WTC11 (cell line): ENCODE measurements around the gene SLC1A7. TPM values are rescaled to one million over a fixed set of nuclear protein-coding genes. Genes with fewer than 3 reads are reported as not detected.

Experiments used
- ATAC-seq: fragments of 200-7000 bp; cut with Tn5 transposase; 2 replicates; pipeline ENCODE4 v1.10.0; 2021; ENCODE audit warnings: mild to moderate bottlenecking, moderate library complexity
- CTCF ChIA-PET: fragments of 300-600 bp; sonication (Branson Sonifier 250); formaldehyde crosslinking; loops from one replicate; lab custom pipeline; 2021; ENCODE audit warnings: antibody characterized with exemption; lab: Charles Lee
- POLR2A ChIA-PET: fragments of 350-600 bp; sonication (Branson Sonifier 250); formaldehyde crosslinking; loops from one replicate; lab custom pipeline; 2021; ENCODE audit warnings: antibody characterized with exemption; lab: Charles Lee
- DNase-seq: peaks from one replicate; pipeline ENCODE4 v3.0.0; 2021; ENCODE audit warnings: low spot score
- H3K27ac Mint-ChIP-seq: 2 replicates; pipeline ENCODE4 v1.8.0; 2021; ENCODE audit warnings: mixed read lengths
- H3K27me3 Mint-ChIP-seq: 2 replicates; pipeline ENCODE4 v1.8.0; 2021; ENCODE audit warnings: low read depth, mild to moderate bottlenecking, moderate library complexity, mixed read lengths
- H3K36me3 Mint-ChIP-seq: 2 replicates; pipeline ENCODE4 v1.8.0; 2021; ENCODE audit warnings: mixed read lengths
- H3K4me1 Mint-ChIP-seq: 2 replicates; pipeline ENCODE4 v1.8.0; 2022; ENCODE audit warnings: mixed read lengths
- H3K4me3 Mint-ChIP-seq: 2 replicates; pipeline ENCODE4 v1.8.0; 2021; ENCODE audit warnings: mild to moderate bottlenecking, moderate library complexity, mixed read lengths
- H3K9me3 Mint-ChIP-seq: 2 replicates; pipeline ENCODE4 v1.8.0; 2021; ENCODE audit warnings: mixed read lengths
- ATF1 ChIP-seq: sonication (generic); formaldehyde crosslinking; IDR thresholded peaks from 2 replicates; pipeline ENCODE4 v1.8.1; 2023; ENCODE audit warnings: mild to moderate bottlenecking, moderate library complexity, missing genetic modification reagents
- ATF2 ChIP-seq: sonication (generic); formaldehyde crosslinking; IDR thresholded peaks from 2 replicates; pipeline ENCODE4 v1.8.1; 2022; ENCODE audit warnings: low read depth, missing genetic modification reagents, borderline replicate concordance
- ATF3 ChIP-seq: sonication (generic); formaldehyde crosslinking; conservative IDR thresholded peaks from 2 replicates; pipeline ENCODE4 v1.8.1; 2022; ENCODE audit warnings: mild to moderate bottlenecking, missing genetic modification reagents
- E2F1 ChIP-seq: sonication (generic); formaldehyde crosslinking; IDR thresholded peaks from 2 replicates; pipeline ENCODE4 v1.8.0; 2022; ENCODE audit warnings: mild to moderate bottlenecking, missing genetic modification reagents
- GABPB1 ChIP-seq: sonication (generic); formaldehyde crosslinking; IDR thresholded peaks from 2 replicates; pipeline ENCODE4 v1.8.1; 2023; ENCODE audit warnings: mild to moderate bottlenecking, missing genetic modification reagents
- GRHL2 ChIP-seq: fragments of 250-450 bp; sonication (Bioruptor Pico); IDR thresholded peaks from 2 replicates; pipeline ENCODE4 v1.8.0; 2022; ENCODE audit warnings: mild to moderate bottlenecking, moderate library complexity; ENCODE audit not compliant: insufficient replicate concordance, severe bottlenecking
- KAT7 ChIP-seq: sonication (generic); formaldehyde crosslinking; IDR thresholded peaks from 2 replicates; pipeline ENCODE4 v1.8.1; 2023; ENCODE audit warnings: missing genetic modification reagents, mild to moderate bottlenecking, borderline replicate concordance
- NFYB ChIP-seq: sonication (generic); formaldehyde crosslinking; conservative IDR thresholded peaks from 2 replicates; pipeline ENCODE4 v1.8.0; 2022; ENCODE audit warnings: low read depth, missing genetic modification reagents
- NR2C2 ChIP-seq: sonication (generic); formaldehyde crosslinking; IDR thresholded peaks from 2 replicates; pipeline ENCODE4 v1.8.0; 2022; ENCODE audit warnings: mild to moderate bottlenecking, missing genetic modification reagents
- PREB ChIP-seq: sonication (generic); formaldehyde crosslinking; IDR thresholded peaks from 2 replicates; pipeline ENCODE4 v1.8.1; 2022; ENCODE audit warnings: mild to moderate bottlenecking, missing genetic modification reagents, moderate library complexity, borderline replicate concordance
- SOX15 ChIP-seq: fragments of 250-450 bp; sonication (Bioruptor Pico); IDR thresholded peaks from 2 replicates; pipeline ENCODE4 v1.9.0; 2021; ENCODE audit warnings: mild to moderate bottlenecking
- TEAD1 ChIP-seq: sonication (generic); formaldehyde crosslinking; IDR thresholded peaks from 2 replicates; pipeline ENCODE4 v1.8.0; 2022; ENCODE audit warnings: mild to moderate bottlenecking, missing genetic modification reagents
- ZNF512 ChIP-seq: sonication (generic); formaldehyde crosslinking; IDR thresholded peaks from 2 replicates; pipeline ENCODE4 v1.8.1; 2022; ENCODE audit warnings: missing genetic modification reagents, borderline replicate concordance
- ZNF532 ChIP-seq: fragments of 250-450 bp; sonication (Bioruptor Pico); IDR thresholded peaks from 2 replicates; pipeline ENCODE4 v1.9.0; 2021; ENCODE audit warnings: mild to moderate bottlenecking, borderline replicate concordance
- total RNA-seq: library from RNA; stranded (reverse); gene quantifications from 3 replicates; pipeline ENCODE4 v1.2.3, GENCODE V29; 2021

The SLC1A7 gene
- total RNA-seq, 1 experiment from 2014 or later = not detected

- CTCF ChIA-PET = no interaction called here
- ATAC-seq = no peak
- Mint-ChIP-seq H3K4me3 (no peak overlapping the region), H3K9me3 (peaks cover 19% of the 10 kb centered on the region), H3K27ac (no peak overlapping the region), H3K27me3 (peaks cover 2% of the 10 kb centered on the region; the same call in 1 of the 2 replicates), H3K36me3 (peaks cover 15% of the 10 kb centered on the region), H3K4me1 (0 out of 2 replicates have a peak, but pooled peaks cover 7% of the 10 kb centered on the region)
- DNase-seq = no peak
- no peak for TF ChIP-seq GRHL2 (CRISPR knock-in tag)
- TF ChIP-seq KAT7 = no peak
- no peak for TF ChIP-seq ATF1 (CRISPR knock-in tag)
- no peak for TF ChIP-seq NR2C2 (CRISPR knock-in tag)
- no peak for TF ChIP-seq ATF2
- TF ChIP-seq NFYB (CRISPR knock-in tag) = no peak
- no peak for TF ChIP-seq ATF3
- no peak for TF ChIP-seq GABPB1 (CRISPR knock-in tag)
- no peak for TF ChIP-seq E2F1
- no peak for TF ChIP-seq SOX15
- no peak for TF ChIP-seq TEAD1 (CRISPR knock-in tag)
- TF ChIP-seq ZNF512 = no peak
- POLR2A ChIA-PET = no interaction called here
These were observed 6.7 kb downstream of the SLC1A7 start for GRCh38 chr1:53135735-53136114.

GRCh38 chr1:53134961-53135734, 7.3 kb downstream of the SLC1A7 start:
- POLR2A ChIA-PET = no interaction called here
- no peak overlapping the region for H3K27ac Mint-ChIP-seq
- DNase-seq = no peak

More at GRCh38 chr1:53134961-53135734, 7.3 kb downstream of the SLC1A7 start:
- H3K36me3 Mint-ChIP-seq = peaks cover 15% of the 10 kb centered on the region
- H3K27me3 Mint-ChIP-seq = peaks cover 2% of the 10 kb centered on the region; the same call in 1 of the 2 replicates
- no peak for ATAC-seq
- 0 out of 2 replicates have a peak, but pooled peaks cover 6% of the 10 kb centered on the region for H3K4me1 Mint-ChIP-seq
- TF ChIP-seq ZNF532 (CRISPR knock-in tag) = no peak
- TF ChIP-seq PREB (CRISPR knock-in tag) = no peak
- H3K9me3 Mint-ChIP-seq = peaks cover 19% of the 10 kb centered on the region
- CTCF ChIA-PET = interaction anchor here (0.6 to 1.4 kb wide), 2 partner anchors 9 to 47 kb away, joined by 3 to 4 read pairs; no protein-coding TSS in a partner anchor
- H3K4me3 Mint-ChIP-seq = no peak overlapping the region
